ENCODE measurements around the gene MLF1.
A peak's percentile ranks its signal among the peaks of the same experiment; 100 is the strongest.

MLF1 gene, protein sequence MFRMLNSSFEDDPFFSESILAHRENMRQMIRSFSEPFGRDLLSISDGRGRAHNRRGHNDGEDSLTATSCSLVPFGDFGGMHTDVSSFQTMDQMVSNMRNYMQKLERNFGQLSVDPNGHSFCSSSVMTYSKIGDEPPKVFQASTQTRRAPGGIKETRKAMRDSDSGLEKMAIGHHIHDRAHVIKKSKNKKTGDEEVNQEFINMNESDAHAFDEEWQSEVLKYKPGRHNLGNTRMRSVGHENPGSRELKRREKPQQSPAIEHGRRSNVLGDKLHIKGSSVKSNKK

GRCh38 chr3:158570999-158571702, at the start of gene MLF1:
MLF1 (plus strand) TSS chr3:158571194; CDS start chr3:158571301, 107 bp downstream.
- TF ChIP-seq ZFX (IDR thresholded peaks at IDR 0.05; ENCODE audit: borderline replicate concordance) (no peak), CTCF (IDR thresholded peaks at IDR 0.05) (no peak)
- H3K27ac ChIP-seq = peak within 1 kb of the TSS; percentile 56

DNA sequence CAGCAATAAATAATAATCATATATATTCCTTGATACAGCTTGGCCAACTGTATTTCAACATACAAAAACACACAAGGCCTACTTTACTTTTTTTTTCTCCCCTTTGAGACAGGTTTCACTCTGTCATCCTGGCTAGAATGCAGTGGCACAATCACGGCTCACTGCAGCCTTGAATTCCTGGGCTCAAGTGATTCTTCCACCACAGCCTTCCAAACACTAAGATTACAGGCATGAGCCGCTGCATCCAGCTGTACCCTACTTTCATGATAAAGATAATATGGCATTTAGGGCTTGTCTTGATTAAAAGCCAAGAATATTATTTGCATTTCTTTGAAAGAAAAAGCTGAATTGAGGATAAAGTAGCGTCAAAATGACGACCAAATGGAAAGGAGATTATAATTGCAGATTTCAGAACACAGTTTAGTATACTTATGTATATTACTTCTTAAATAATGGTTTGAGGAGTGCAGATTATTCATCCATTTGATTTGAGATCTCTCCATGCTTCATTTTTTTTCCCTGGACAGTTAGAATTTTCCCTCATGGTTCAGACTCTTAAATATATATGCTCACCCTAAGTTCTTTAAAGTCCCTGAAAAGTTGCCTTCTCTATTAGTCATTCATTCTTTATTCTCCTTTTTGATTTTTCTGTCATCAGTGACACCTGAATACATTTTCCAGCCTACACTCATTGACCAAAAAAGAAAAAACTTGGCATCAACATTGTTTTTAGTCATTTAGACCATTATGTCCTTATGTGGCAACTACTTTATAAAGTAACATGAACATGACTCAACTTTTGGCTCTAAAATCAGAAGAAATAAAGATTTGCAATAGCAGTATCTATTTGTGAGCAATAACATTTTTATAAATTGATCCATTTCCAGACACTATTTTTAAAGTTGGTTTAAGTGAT, 48.5 kb upstream of the MLF1 start:
- no peak for TF ChIP-seq ZFX (IDR thresholded peaks at IDR 0.05; ENCODE audit: borderline replicate concordance)
- TF ChIP-seq CTCF (IDR thresholded peaks at IDR 0.05) = no peak
- H3K27ac ChIP-seq = no peak overlapping the region

DNA sequence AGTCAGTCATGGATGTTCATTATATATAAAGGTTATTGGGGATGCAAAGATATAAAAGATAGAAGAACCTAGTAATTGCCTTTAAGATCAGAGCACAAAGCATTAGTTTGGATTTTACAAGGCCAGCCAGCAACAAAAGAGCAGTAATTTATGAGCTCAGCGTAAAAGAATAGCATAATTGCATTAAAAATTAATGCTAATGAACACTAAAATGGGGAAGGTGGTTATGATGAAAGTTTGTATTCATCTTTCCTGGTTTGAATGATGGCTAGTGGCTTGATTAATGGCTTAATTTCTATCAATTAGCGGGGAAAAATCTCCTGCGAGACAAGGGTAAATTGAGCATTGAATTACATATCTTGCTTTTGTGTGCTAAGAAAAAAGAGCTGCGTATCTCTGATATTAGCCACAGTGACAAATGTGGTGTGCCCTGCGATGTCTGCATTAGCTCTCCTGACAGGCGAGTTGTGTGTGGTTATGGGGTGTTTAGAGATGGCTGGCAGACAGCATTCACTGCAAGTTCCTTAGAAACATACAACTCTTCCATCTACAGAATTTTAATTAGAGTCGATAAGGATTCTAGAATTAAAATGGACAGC, 42.8 kb upstream of the MLF1 start:
- TF ChIP-seq CTCF (IDR thresholded peaks at IDR 0.05) = no peak
- TF ChIP-seq ZFX (IDR thresholded peaks at IDR 0.05; ENCODE audit: borderline replicate concordance) = no peak
- no peak overlapping the region for H3K27ac ChIP-seq

GRCh38 chr3:158531334-158531733, 39.7 kb upstream of the MLF1 start:
- no peak overlapping the region for H3K27ac ChIP-seq
- no peak for TF ChIP-seq CTCF (IDR thresholded peaks at IDR 0.05)
- no peak for TF ChIP-seq ZFX (IDR thresholded peaks at IDR 0.05; ENCODE audit: borderline replicate concordance)

DNA sequence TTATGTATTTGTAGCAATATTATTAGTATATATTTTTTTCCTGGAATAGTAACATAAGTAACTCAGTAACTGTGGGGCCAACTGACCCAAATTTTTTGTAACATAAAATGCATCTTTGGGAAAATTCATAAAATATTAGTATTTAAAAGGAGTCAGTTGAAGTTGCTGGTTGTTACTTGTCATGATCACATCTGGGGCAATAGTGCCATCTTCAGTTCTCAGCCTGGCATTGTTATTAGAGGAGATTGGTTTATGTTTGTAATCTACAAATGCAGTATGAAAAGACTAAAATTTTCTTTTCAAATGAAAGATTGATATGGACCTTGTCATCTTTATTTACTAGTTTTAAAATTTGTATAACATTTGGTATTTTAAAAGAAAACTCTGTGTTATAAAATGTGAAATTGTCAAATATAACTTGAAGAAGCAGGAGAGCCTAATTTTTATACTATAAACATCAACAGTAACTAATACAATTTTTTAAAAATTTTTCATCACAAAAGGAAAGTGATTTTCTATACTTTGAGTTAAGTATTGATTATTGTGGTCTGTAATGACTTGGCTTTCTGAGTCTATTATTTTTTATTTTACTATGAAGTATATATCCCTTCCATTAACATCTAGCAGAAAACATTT, 38.8 kb upstream of the MLF1 start:
- TF ChIP-seq CTCF (IDR thresholded peaks at IDR 0.05) (peak; percentile 82), ZFX (IDR thresholded peaks at IDR 0.05; ENCODE audit: borderline replicate concordance) (no peak)
- no peak overlapping the region for H3K27ac ChIP-seq

- TF ChIP-seq ZFX (IDR thresholded peaks at IDR 0.05; ENCODE audit: borderline replicate concordance) (no peak), CTCF (IDR thresholded peaks at IDR 0.05) (no peak)
- H3K27ac ChIP-seq = no peak overlapping the region
These were observed 35.1 kb upstream of the MLF1 start for GRCh38 chr3:158535918-158536317.

Measured in 22Rv1 (cell line).